ENCODE data around the gene MEF2B.

DNA sequence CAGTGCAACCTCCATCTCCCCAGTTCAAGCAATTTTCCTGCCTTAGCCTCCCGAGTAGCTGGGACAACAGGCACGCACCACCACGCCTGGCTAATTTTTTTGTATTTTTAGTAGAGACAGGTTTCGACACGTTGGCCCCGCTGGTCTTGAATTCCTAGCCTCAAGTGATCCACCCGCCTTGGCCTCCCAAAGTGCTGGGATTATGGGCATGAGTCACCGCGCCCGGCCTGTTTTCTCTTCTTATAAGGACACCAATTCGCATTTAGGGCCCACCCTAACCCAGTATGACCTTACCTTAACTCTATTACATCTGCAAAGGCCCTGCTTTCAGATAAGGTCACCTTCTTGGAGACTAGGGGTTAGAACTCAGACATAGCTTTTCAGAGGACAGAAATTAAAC, 66.9 kb downstream of the MEF2B start:
- TF ChIP-seq, protein P1, sequence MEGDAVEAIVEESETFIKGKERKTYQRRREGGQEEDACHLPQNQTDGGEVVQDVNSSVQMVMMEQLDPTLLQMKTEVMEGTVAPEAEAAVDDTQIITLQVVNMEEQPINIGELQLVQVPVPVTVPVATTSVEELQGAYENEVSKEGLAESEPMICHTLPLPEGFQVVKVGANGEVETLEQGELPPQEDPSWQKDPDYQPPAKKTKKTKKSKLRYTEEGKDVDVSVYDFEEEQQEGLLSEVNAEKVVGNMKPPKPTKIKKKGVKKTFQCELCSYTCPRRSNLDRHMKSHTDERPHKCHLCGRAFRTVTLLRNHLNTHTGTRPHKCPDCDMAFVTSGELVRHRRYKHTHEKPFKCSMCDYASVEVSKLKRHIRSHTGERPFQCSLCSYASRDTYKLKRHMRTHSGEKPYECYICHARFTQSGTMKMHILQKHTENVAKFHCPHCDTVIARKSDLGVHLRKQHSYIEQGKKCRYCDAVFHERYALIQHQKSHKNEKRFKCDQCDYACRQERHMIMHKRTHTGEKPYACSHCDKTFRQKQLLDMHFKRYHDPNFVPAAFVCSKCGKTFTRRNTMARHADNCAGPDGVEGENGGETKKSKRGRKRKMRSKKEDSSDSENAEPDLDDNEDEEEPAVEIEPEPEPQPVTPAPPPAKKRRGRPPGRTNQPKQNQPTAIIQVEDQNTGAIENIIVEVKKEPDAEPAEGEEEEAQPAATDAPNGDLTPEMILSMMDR (conservative IDR thresholded peaks at IDR 0.05) = no peak
- TF ChIP-seq ZFX (IDR thresholded peaks at IDR 0.05) = no peak
